HG03066 (cell line): ENCODE data around the gene MAPK8.
"Not testable (repeated sequence)": the region's sequence is repeated elsewhere in the genome, so short reads cannot be mapped to it uniquely, and the experiment has no call there.

Source experiments
- ATAC-seq: cut with Tn5 transposase; IDR thresholded peaks from one replicate; pipeline ENCODE4 v1.9.1; 2021; ENCODE audit warnings: low read depth; ENCODE audit not compliant: unreplicated experiment

MAPK8 gene

GRCh38 chr10:48306265-48306869, at the start of gene MAPK8:
TSS of gene MAPK8 (plus strand) at chr10:48306677. CDS start at chr10:48401661, 94,984 bp downstream.
- peak; percentile 79 for ATAC-seq

GRCh38 chr10:48257407-48257961, 49.0 kb upstream of the MAPK8 start:
- no peak for ATAC-seq

GRCh38 chr10:48258105-48258504, 48.4 kb upstream of the MAPK8 start:
- ATAC-seq, result no peak

- ATAC-seq, result no peak
These were observed 39.9 kb upstream of the MAPK8 start for GRCh38 chr10:48266528-48266927.

GRCh38 chr10:48271047-48271730, 35.3 kb upstream of the MAPK8 start:
- no peak for ATAC-seq

GRCh38 chr10:48272682-48273081, 33.8 kb upstream of the MAPK8 start:
- no peak for ATAC-seq

GRCh38 chr10:48273741-48274140, 32.7 kb upstream of the MAPK8 start:
- no peak for ATAC-seq

GRCh38 chr10:48274636-48275035, 31.8 kb upstream of the MAPK8 start, which contains the start of gene FRMPD2:
TSS of gene FRMPD2 (minus strand) at chr10:48274696. CDS start at chr10:48274567, 129 bp downstream.
- ATAC-seq, result no peak

- no peak for ATAC-seq
These were observed 29.4 kb upstream of the MAPK8 start for GRCh38 chr10:48277093-48277492.

- ATAC-seq, result peak; percentile 86
These were observed 27.3 kb upstream of the MAPK8 start for GRCh38 chr10:48279081-48279751.

GRCh38 chr10:48281697-48282096, 24.8 kb upstream of the MAPK8 start:
- not testable (repeated sequence) for ATAC-seq

GRCh38 chr10:48282829-48283228, 23.6 kb upstream of the MAPK8 start:
- peak; percentile 58 for ATAC-seq

- no peak for ATAC-seq
These were observed 22.4 kb upstream of the MAPK8 start for GRCh38 chr10:48284002-48284546.

GRCh38 chr10:48284811-48285210, 21.7 kb upstream of the MAPK8 start:
- ATAC-seq, result no peak

GRCh38 chr10:48285710-48286109, 20.8 kb upstream of the MAPK8 start:
- no peak for ATAC-seq

- ATAC-seq, result no peak
These were observed 20.1 kb upstream of the MAPK8 start for GRCh38 chr10:48286356-48286755.

- ATAC-seq, result no peak
These were observed 18.8 kb upstream of the MAPK8 start for GRCh38 chr10:48287417-48288391.

GRCh38 chr10:48288661-48289060, 17.8 kb upstream of the MAPK8 start:
- ATAC-seq, result no peak

- peak; percentile 57 for ATAC-seq
These were observed 16.8 kb upstream of the MAPK8 start for GRCh38 chr10:48289501-48290238.
